Testis (tissue), 3 donors: ENCODE measurements around the gene TRIOBP. TPM values are rescaled to one million over a fixed set of nuclear protein-coding genes. Genes with fewer than 3 reads are reported as not detected.

Source experiments
- DNase-seq: peaks from one replicate; pipeline ENCODE4 v3.0.0-alpha.2; 2019
- H3K27ac ChIP-seq, 2 donors: fragments of 200-600 bp; sonication (generic); one replicate each; pipeline ENCODE4 v1.5.1; 2019
- H3K27me3 ChIP-seq: fragments of 200-600 bp; sonication (generic); one replicate; pipeline ENCODE4 v1.5.1; 2019
- H3K36me3 ChIP-seq: fragments of 200-600 bp; sonication (generic); one replicate; pipeline ENCODE4 v1.5.1; 2017; ENCODE audit warnings: low read depth; ENCODE audit errors: missing control alignments
- H3K4me1 ChIP-seq: fragments of 200-600 bp; sonication (generic); one replicate; pipeline ENCODE4 v1.5.1; 2019
- H3K4me3 ChIP-seq, 2 donors: fragments of 200-600 bp; sonication (generic); one replicate each; pipeline ENCODE4 v1.5.1; 2017 to 2019
- H3K9me3 ChIP-seq: fragments of 200-600 bp; sonication (generic); one replicate; pipeline ENCODE4 v1.5.1; 2017
- POLR2A ChIP-seq: fragments of 450-650 bp; IDR thresholded peaks from one replicate; pipeline ENCODE4 v1.6.1; 2017; ENCODE audit warnings: antibody characterized with exemption, mild to moderate bottlenecking, moderate library complexity
- WGBS, 2 donors: methylation state at CpG; one replicate each; pipeline ENCODE4 v1.1.5; 2018; 5-methylcytosine and 5-hydroxymethylcytosine counted together
- intact Hi-C: fragments of 100-400 bp; cut with DNase I; formaldehyde crosslinking; loops from one replicate; pipeline ENCODE4 v1.15.1; 2023; ENCODE audit warnings: low total_unique reads
- polyA plus RNA-seq: library from polyadenylated mRNA; stranded (reverse); fragments of 350-450 nt; fragmentation: Illumina TruSeq; extraction: RNeasy Lipid Tissue Mini Kit (QIAGEN cat#74804); gene quantifications from one replicate; pipeline ENCODE4 v1.2.3, GENCODE V29; 2014; ENCODE audit warnings: low read depth, low replicate concordance; ENCODE audit not compliant: insufficient read depth
- total RNA-seq, 2 donors: library from RNA; depleted of rRNA; stranded (reverse); fragments of >200 nt; gene quantifications; one replicate each; pipeline ENCODE4 v1.2.3, GENCODE V29; 2016
- TF ChIP-seq, protein P1 (sequence below), 3 experiments: fragments of 450-650 bp in 2 of 3; fragments of 200-600 bp in 1 of 3; sonication (generic) in 1 of 3; IDR thresholded peaks; one replicate each; pipeline ENCODE4 v1.5.1; 2016 to 2019; ENCODE audit warnings: antibody characterized with exemption in 3 of 3, mild to moderate bottlenecking in 2 of 3, moderate library complexity in 1 of 3

TRIOBP gene
- total and polyA plus RNA-seq, 3 donors from 2014 or later, result 52.9 to 80.2 (median 74.0) TPM

DNA sequence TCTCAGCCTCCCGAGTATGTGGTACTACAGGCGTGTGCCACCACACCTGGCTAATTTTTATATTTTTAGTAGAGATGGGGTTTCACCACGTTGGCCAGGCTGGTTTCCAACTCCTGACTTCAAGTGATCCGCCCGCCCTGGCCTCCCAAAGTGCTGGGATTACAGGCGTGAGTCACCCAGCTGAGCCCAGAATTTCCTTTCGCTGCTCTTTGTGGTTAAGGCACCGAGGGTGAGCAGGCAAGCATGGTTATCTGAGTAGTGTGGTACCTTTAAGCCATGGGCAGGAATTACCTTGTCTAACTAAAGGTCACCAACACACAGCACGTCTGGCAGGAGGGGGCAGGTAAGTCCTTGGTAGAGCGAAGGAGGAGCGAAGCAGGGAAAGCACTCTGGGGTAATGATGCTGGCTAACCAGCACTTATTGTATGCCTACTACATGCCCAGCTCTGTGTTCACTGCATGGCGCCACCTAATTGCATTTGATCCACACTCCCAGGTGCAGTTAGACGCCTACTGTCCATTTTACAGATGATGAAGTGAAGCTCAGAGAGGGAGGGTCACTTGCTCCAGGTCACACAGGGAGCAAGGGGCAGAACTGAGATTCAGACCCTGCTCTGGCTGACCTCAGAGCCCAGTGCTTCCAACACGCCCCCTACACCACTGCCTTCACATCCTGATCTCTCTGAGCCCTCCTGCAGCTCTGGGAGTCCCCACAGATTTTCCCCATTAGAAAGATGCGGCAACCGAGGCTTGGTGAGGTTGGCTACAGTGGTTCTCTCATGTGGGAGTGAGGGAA, 45.7 kb downstream of the TRIOBP start:
- Histone ChIP-seq H3K4me1 (peaks cover 29% of the 10 kb centered on the region), H3K9me3 (no peaks in the 10 kb centered on the region), H3K27ac (peak overlapping the region in 1 of 2 donors; percentile 56), H3K27me3 (no peaks in the 10 kb centered on the region), H3K36me3 (no peaks in the 10 kb centered on the region), H3K4me3 (no peak overlapping the region)
- no peak for DNase-seq
- intact Hi-C loops, result no loop called here
- TF ChIP-seq, protein P1, sequence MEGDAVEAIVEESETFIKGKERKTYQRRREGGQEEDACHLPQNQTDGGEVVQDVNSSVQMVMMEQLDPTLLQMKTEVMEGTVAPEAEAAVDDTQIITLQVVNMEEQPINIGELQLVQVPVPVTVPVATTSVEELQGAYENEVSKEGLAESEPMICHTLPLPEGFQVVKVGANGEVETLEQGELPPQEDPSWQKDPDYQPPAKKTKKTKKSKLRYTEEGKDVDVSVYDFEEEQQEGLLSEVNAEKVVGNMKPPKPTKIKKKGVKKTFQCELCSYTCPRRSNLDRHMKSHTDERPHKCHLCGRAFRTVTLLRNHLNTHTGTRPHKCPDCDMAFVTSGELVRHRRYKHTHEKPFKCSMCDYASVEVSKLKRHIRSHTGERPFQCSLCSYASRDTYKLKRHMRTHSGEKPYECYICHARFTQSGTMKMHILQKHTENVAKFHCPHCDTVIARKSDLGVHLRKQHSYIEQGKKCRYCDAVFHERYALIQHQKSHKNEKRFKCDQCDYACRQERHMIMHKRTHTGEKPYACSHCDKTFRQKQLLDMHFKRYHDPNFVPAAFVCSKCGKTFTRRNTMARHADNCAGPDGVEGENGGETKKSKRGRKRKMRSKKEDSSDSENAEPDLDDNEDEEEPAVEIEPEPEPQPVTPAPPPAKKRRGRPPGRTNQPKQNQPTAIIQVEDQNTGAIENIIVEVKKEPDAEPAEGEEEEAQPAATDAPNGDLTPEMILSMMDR (IDR thresholded peaks at IDR 0.05), result no peak
- TF ChIP-seq POLR2A, result no peak
- WGBS, 2 donors, result 84 to 87% methylated on average over 16 of the region's 16 CpGs

DNA sequence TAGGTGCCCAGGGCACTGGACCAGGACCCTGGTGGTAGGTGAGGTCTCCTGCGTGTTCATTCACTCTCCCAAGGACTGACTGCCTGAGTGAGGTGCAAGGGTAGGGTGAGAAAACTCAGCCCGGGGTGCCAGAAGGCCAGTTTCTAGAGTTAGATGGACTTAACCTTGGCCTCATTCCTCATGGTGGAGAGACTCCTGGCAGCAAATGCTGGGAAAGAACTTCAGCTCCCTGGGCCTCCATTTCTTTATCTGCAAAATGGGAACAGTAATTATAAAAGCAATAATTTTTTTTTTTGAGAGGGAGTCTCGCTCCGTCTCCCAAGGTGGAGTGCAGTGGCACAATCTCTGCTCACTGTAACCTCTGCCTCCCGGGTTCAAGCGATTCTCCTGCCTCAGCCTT, 47.7 kb downstream of the TRIOBP start:
- peak overlapping the region in 1 of 2 donors; percentile 93 for H3K27ac ChIP-seq
- WGBS, 2 donors, result 70 to 72% methylated on average over 6 of the region's 6 CpGs
- no peak overlapping the region for H3K4me3 ChIP-seq
- H3K27me3 ChIP-seq, result no peaks in the 10 kb centered on the region
- no peak for DNase-seq
- TF ChIP-seq, protein P1 (IDR thresholded peaks at IDR 0.05), result no peak
- TF ChIP-seq POLR2A, result no peak
- no peaks in the 10 kb centered on the region for H3K36me3 ChIP-seq
- H3K9me3 ChIP-seq, result no peaks in the 10 kb centered on the region
- peaks cover 40% of the 10 kb centered on the region for H3K4me1 ChIP-seq
- intact Hi-C loops, result no loop called here

DNA sequence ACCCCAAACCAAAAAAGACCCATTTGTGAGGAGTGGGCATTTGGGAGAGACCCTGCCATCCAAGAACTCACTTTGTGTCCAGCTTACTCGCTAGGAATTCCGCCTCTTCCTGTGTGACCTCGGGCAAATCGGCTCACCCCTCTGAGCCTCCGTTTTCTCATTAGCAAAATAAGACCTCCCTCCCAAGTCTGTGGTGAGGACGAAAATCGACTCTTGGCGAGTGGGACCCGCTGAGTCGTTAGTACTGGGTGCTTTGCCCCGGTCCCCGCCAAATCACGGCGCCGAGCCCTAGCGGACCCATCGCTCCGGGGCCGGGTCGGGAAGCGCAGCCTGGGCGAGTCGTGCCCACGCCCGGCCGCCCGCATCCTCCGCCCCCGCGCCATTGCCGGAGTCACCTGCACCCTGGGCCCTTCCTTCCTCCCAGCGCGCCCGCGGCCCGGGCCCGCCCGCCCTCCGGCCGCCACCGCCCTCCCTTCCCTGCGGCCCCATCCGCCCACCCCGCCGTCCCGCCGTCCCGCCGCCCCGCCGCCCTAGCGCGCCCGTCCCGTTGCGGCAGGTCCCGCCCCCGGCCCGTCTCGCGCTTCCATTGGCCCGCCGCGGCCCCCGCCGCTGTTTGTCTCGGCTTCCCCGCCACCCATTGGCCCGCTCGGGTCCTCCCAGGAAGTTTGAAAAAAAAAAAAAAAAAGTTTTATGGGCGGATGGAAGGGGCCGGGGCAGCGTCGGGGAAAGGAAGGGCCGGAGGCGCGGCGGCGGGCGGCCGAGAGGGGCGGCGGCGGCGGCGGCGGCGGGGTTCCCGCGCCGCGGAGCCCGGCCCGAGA, 48.9 kb downstream of the TRIOBP start:
- TF ChIP-seq, protein P1 (IDR thresholded peaks at IDR 0.05), result no peak
- no peaks in the 10 kb centered on the region for H3K27me3 ChIP-seq
- peaks cover 39% of the 10 kb centered on the region for H3K4me1 ChIP-seq
- intact Hi-C loops, result no loop called here
- peak; percentile 94 for DNase-seq
- peak overlapping the region; percentile 72 to 93 for H3K27ac ChIP-seq
- no peaks in the 10 kb centered on the region for H3K36me3 ChIP-seq
- no peaks in the 10 kb centered on the region for H3K9me3 ChIP-seq
- peak overlapping the region; percentile 85 to 91 for H3K4me3 ChIP-seq
- 0 to 1% methylated on average over 33 to 78 of the region's 94 CpGs for WGBS, 2 donors

DNA sequence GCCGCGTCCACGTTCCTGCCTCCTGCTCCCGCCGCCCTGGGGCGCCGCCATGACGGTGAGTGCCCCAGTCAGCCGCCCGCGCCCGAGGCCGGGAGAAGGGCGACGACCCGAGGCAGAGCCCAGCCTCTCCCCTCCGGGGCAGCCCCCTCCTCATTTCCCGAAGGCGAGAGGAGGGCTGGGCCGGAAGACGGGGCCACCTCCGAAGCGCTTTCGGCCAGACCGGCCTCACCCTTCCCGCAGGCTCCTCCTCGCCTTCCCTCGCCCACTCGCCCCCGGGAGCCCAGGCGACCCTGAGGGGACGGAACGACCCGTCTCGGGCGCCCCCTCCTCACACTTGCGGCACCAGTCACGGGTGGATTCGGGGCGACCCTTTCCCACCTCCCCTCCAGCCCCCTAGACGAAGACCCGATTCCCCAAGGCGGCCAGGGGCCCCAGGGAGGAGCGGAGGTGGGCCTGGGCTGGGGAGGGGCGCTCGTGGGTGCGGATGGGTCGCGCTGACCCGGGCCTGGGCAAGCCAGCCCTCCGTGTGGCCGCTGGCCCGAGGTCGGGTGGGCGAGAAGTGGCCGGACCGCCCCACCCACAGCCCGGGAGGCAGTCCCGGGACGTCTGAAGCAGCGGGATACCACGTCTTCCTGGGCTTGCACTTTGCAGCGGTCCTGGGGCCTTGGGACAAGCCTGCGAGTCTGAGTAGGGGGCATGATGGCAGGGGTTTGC, 49.7 kb downstream of the TRIOBP start:
- H3K27me3 ChIP-seq, result no peaks in the 10 kb centered on the region
- H3K4me3 ChIP-seq, result peak overlapping the region; percentile 85 to 91
- intact Hi-C loops, result no loop called here
- H3K9me3 ChIP-seq, result no peaks in the 10 kb centered on the region
- H3K27ac ChIP-seq, result peak overlapping the region; percentile 91 to 93
- TF ChIP-seq, protein P1 (IDR thresholded peaks at IDR 0.05), result no peak
- TF ChIP-seq POLR2A, result no peak
- peaks cover 38% of the 10 kb centered on the region for H3K4me1 ChIP-seq
- no peak for DNase-seq
- no peaks in the 10 kb centered on the region for H3K36me3 ChIP-seq
- 0% methylated on average over 26 to 52 of the region's 64 CpGs for WGBS, 2 donors
